ENCODE measurements around the gene WDR72. TPM values are rescaled to one million over a fixed set of nuclear protein-coding genes. Genes with fewer than 3 reads are reported as not detected.

The WDR72 gene
- 48.2 TPM for total RNA-seq

GRCh38 chr15:53759411-53759931 lies at the start of gene WDR72:
WDR72 (minus strand) TSS chr15:53759663; CDS start chr15:53733149, 26,514 bp downstream.

Small RNA genes within 50 kb of the gene (small RNA-seq; reads per million reads assigned to genes)
- not detected for gene RNU2-53P (ENCODE audit: low replicate concordance)
- not detected for gene RNU6-449P (ENCODE audit: low replicate concordance)

Other genes starting within 250 kb of the WDR72 start
- 21.1 TPM for gene UNC13C, start 218.8 kb upstream of the WDR72 start, total RNA-seq

Measured in metanephros (tissue), 2 donors.